SU-DHL-6 (cell line): ENCODE measurements around the gene NME1.

Experiments
- EZH2phosphoT487 ChIP-seq: fragments of 200-600 bp; sonication (generic), shearing (Covaris generic); conservative IDR thresholded peaks from 2 replicates; pipeline ENCODE4 v1.6.1; 2018; ENCODE audit warnings: mild to moderate bottlenecking, antibody characterized with exemption, low read length, moderate library complexity, mixed read lengths
- TF ChIP-seq, protein P1 (sequence below): fragments of 200-600 bp; sonication (generic); IDR thresholded peaks from one replicate; pipeline ENCODE4 v1.5.1; 2017; ENCODE audit warnings: antibody characterized with exemption, mild to moderate bottlenecking, low read length, moderate library complexity; ENCODE audit not compliant: insufficient read depth, poor library complexity, severe bottlenecking

DNA sequence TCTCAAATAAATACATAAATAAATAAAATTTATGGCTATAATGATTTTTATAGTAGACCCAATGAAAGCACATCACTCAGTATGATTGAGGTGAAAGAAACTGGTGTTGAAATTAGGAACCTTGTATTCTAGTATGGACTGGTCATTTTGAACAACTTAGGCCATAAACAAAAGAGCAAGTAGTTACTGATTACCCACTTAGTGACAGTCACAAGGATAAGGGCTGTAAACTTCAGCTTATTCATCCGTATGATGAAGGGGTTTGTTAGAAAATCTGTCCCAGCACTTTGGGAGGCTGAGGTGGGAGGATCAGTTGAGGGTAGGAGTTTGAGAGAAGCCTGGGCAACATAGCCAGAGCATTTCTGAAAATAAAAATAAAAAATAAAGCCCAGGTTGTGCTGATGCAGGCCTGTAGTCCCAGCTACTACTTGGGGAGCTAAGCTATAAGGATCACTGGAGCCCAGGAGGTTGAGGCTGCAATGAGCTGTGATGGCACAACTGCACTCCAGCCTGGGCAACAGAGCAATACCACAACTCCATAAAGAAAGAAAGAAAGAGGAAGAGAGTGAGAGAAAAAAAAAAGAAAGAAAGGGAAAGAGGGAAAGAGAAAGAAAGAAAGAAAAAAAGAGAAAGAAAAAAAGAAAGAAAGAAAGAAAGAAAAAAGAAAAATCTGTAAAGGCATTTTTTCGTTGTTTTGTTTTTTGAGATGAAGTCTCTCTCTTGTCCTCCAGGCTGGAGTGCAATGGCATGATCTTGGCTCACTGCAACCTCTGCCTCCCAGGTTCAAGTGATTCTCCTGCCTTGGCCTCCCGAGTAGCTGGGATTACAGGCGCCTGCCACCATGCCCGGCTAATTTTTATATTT, 28.5 kb upstream of the NME1 start:
- TF ChIP-seq EZH2phosphoT487, result no peak
- TF ChIP-seq, protein P1, sequence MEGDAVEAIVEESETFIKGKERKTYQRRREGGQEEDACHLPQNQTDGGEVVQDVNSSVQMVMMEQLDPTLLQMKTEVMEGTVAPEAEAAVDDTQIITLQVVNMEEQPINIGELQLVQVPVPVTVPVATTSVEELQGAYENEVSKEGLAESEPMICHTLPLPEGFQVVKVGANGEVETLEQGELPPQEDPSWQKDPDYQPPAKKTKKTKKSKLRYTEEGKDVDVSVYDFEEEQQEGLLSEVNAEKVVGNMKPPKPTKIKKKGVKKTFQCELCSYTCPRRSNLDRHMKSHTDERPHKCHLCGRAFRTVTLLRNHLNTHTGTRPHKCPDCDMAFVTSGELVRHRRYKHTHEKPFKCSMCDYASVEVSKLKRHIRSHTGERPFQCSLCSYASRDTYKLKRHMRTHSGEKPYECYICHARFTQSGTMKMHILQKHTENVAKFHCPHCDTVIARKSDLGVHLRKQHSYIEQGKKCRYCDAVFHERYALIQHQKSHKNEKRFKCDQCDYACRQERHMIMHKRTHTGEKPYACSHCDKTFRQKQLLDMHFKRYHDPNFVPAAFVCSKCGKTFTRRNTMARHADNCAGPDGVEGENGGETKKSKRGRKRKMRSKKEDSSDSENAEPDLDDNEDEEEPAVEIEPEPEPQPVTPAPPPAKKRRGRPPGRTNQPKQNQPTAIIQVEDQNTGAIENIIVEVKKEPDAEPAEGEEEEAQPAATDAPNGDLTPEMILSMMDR, result no peak
